Spleen (tissue), 7 donors: Measurements from ENCODE around the gene WDR59.

Source experiments
- POLR2A ChIP-seq, 3 donors: fragments of 450-650 bp; IDR thresholded peaks; one replicate each; pipeline ENCODE4 v1.5.1; 2017; ENCODE audit warnings: antibody characterized with exemption in 3 of 3, mild to moderate bottlenecking in 1 of 3
- POLR2AphosphoS5 ChIP-seq, 3 donors: sonication (generic); formaldehyde crosslinking; IDR thresholded peaks; one replicate each; pipeline ENCODE4 v1.5.1; 2017; ENCODE audit warnings: antibody characterized with exemption in 3 of 3
- TF ChIP-seq, protein P1 (sequence below), 11 experiments: fragments of 200-600 bp in 7 of 11; fragments of 450-650 bp in 4 of 11; sonication (generic) in 4 of 11; IDR thresholded peaks in 8 of 11; conservative IDR thresholded peaks in 3 of 11; 1 replicate in 7 of 11; 2 replicates in 4 of 11; pipeline versions ENCODE4 v1.4.0 to v1.8.0; 2016 to 2021; ENCODE audit warnings: antibody characterized with exemption in 11 of 11, inconsistent platforms in 4 of 11, mild to moderate bottlenecking in 1 of 11
- donor health status: DM: no; HTN: no; CAD: no; lungs with moderate emphysema.
- donor health status: DM: no; HTN: no; CAD: no.
- donor health status: DM: no; HTN: no; CAD: no.

- TF ChIP-seq, protein P1, sequence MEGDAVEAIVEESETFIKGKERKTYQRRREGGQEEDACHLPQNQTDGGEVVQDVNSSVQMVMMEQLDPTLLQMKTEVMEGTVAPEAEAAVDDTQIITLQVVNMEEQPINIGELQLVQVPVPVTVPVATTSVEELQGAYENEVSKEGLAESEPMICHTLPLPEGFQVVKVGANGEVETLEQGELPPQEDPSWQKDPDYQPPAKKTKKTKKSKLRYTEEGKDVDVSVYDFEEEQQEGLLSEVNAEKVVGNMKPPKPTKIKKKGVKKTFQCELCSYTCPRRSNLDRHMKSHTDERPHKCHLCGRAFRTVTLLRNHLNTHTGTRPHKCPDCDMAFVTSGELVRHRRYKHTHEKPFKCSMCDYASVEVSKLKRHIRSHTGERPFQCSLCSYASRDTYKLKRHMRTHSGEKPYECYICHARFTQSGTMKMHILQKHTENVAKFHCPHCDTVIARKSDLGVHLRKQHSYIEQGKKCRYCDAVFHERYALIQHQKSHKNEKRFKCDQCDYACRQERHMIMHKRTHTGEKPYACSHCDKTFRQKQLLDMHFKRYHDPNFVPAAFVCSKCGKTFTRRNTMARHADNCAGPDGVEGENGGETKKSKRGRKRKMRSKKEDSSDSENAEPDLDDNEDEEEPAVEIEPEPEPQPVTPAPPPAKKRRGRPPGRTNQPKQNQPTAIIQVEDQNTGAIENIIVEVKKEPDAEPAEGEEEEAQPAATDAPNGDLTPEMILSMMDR (IDR thresholded peaks at IDR 0.05 in 8 of 11, conservative IDR thresholded peaks at IDR 0.05 in 3 of 11), result no peak
- no peak for TF ChIP-seq POLR2AphosphoS5 (IDR thresholded peaks at IDR 0.05)
- TF ChIP-seq POLR2A (IDR thresholded peaks at IDR 0.05), result no peak
Observed at GRCh38 chr16:74830648-74831047, 154.3 kb downstream of the WDR59 start.
